HG03097 (cell line): ENCODE data around the gene SH3BGR.
"Not testable (repeated sequence)": the region's sequence is repeated elsewhere in the genome, so short reads cannot be mapped to it uniquely, and the experiment has no call there.

Experiments
- ATAC-seq: cut with Tn5 transposase; IDR thresholded peaks from one replicate; pipeline ENCODE4 v1.9.1; 2021; ENCODE audit not compliant: unreplicated experiment, low FRiP score

The SH3BGR gene

GRCh38 chr21:39537571-39537970 lies 85.8 kb downstream of the SH3BGR start:
- ATAC-seq: no peak

DNA sequence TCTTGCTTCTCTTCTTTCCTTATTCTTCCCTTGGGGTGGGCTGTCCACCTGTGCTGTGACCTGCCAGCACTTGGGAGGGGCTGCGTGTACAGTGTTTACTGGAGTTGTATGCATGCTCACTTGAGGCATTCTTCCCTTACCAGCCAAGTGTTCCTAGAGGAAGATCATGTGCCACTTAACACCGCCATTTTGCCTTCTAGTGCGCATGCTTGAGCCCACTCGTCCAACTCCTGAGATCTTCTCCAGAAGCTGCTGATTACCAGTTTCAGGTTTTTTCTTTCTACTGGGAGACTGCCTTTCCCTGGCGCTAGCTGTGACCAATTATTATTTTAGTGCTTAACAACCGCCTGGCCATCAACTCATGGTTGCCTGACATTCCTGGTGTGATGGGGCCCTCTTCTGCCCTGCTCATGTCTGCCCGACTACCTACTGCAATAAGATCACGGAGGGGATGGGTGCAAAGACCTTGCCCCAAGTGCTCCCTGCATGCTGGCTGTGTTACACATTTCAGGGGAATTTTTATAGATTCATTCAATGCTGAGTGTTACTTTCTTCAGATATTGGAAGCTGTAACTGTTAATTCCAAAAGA lies 86.8 kb downstream of the SH3BGR start:
- no peak for ATAC-seq

DNA sequence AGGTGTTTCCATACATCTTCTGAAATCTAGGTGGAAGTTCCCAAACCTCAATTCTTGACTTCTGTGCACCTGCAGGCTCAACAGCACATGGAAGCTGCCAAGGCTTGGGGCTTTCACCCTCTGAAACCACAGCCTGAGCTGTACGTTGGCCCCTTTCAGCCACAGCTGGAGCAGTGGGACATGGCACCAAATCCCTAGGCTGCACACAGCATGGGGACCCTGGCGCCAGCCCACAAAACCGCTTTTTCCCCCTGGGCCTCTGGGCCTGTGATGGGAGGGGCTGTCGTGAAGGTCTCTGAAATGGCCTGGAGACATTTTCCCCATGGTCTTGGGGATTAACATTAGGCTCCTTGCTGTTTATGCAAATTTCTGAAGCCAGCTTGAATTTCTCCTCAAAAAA lies 88.6 kb downstream of the SH3BGR start:
- ATAC-seq: not testable (repeated sequence)

GRCh38 chr21:39542736-39543135 lies 91.0 kb downstream of the SH3BGR start:
- no peak for ATAC-seq

GRCh38 chr21:39546522-39546921 lies 94.8 kb downstream of the SH3BGR start:
- no peak for ATAC-seq

DNA sequence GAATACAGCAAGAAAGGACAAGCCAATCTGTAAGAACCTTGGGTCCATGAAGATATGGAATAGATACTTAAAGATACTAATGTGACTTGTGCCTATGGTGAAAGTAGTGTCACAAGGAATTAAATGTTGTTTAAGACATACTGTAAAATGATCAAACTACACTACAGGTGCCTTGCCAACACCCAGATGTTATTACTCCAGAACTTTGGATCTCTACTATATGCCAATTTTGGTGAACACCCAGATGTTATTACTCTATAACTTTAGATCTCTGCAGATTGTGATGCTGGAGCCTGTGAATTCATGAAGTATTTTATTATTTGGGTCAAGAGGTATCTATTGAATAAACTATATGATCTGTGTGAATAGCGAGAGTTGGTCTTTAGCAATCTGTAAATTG lies 101.1 kb downstream of the SH3BGR start:
- ATAC-seq: no peak

DNA sequence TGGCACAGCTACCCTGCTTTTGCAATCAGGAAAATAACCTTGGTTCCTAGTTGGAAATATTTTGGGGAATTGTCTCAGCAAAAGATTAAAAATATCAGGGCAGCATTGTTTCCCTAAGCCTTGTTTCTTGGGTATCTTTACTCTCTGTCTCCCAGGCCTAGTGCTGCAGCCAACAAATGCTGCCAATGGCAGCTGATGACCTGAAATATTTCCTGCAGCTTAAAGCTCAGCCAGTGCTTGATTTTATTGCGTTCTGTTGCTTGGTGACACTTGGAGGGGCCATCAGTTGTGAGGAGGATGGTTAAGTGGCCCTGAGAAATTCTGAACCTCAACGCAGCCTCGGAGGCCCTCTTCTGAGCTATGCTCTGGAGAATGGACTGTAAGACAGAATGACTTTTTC lies 101.6 kb downstream of the SH3BGR start:
- no peak for ATAC-seq

- no peak for ATAC-seq
Observed at GRCh38 chr21:39555911-39556590, 104.3 kb downstream of the SH3BGR start.

- ATAC-seq: no peak
Observed at GRCh38 chr21:39559511-39559910, 107.7 kb downstream of the SH3BGR start.

DNA sequence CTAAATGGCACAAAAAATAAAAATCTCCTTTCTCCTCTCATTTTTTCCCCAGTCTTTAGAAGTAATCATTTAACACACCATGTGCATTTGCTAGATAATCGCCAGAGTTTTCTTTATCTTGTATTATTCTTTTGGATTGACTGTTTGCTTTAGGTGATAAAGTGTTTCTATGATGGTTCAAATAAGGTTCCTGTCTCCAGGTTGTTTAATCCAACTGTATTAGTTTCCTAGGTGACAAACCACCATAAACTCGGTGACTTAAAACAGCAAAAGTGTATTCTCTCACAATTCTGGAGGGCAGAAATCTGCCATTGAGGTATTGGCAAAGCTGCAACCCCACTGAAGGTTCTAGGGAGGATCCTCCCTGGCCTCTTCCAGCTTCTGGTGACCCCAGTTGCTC lies 109.4 kb downstream of the SH3BGR start:
- ATAC-seq: no peak

GRCh38 chr21:39562791-39563770 lies 111.3 kb downstream of the SH3BGR start:
- no peak for ATAC-seq

GRCh38 chr21:39564200-39564599 lies 112.4 kb downstream of the SH3BGR start:
- no peak for ATAC-seq
